MCF 10A (cell line): ENCODE data around the gene ZBED4. TPM values are rescaled to one million over a fixed set of nuclear protein-coding genes. Genes with fewer than 3 reads are reported as not detected.

ENCODE experiments used
- BruUV-seq: library from RNA; stranded (reverse); fragments of 400-500 nt; replicated peaks from 2 replicates; lab custom pipeline; 2021; lab: Mats Ljungman, UMichigan
- CTCF ChIA-PET: fragments of 300-600 bp; sonication (Branson Sonifier 250); formaldehyde crosslinking; extraction: SDS; loops from one replicate; lab custom pipeline; 2021; ENCODE audit warnings: antibody characterized with exemption, inconsistent platforms; lab: Yijun Ruan, JAX
- POLR2A ChIA-PET: fragments of 300-600, 350-650 bp; sonication (Branson Sonifier 250); formaldehyde crosslinking; extraction: SDS; loops from one replicate; lab custom pipeline; 2020; ENCODE audit warnings: antibody characterized with exemption, inconsistent platforms; lab: Yijun Ruan, JAX
- DNase-seq: peaks from one replicate; pipeline ENCODE4 v3.0.0-alpha.2; 2018; ENCODE audit not compliant: unreplicated experiment
- H3K27ac Mint-ChIP-seq: one replicate; pipeline ENCODE4 v1.8.0; 2022; ENCODE audit warnings: mild to moderate bottlenecking, low read depth, mixed read lengths; ENCODE audit not compliant: unreplicated experiment
- H3K27me3 Mint-ChIP-seq: one replicate; pipeline ENCODE4 v1.8.0; 2022; ENCODE audit warnings: mixed read lengths; ENCODE audit not compliant: insufficient read depth, unreplicated experiment
- H3K36me3 Mint-ChIP-seq: one replicate; pipeline ENCODE4 v1.8.0; 2022; ENCODE audit warnings: mild to moderate bottlenecking, moderate library complexity, mixed read lengths; ENCODE audit not compliant: insufficient read depth, unreplicated experiment
- H3K4me1 Mint-ChIP-seq: one replicate; pipeline ENCODE4 v1.8.0; 2022; ENCODE audit warnings: mixed read lengths; ENCODE audit not compliant: insufficient read depth, unreplicated experiment
- H3K4me3 Mint-ChIP-seq: one replicate; pipeline ENCODE4 v1.8.0; 2022; ENCODE audit warnings: mild to moderate bottlenecking, moderate library complexity, mixed read lengths; ENCODE audit not compliant: unreplicated experiment
- H3K9me3 Mint-ChIP-seq: one replicate; pipeline ENCODE4 v1.8.0; 2022; ENCODE audit warnings: mixed read lengths; ENCODE audit not compliant: unreplicated experiment
- intact Hi-C: fragments of 100-400 bp; cut with micrococcal nuclease; formaldehyde crosslinking; loops from 2 replicates; pipeline ENCODE4 v1.14.1; 2022
- total RNA-seq: library from RNA; stranded (reverse); gene quantifications from 2 replicates; pipeline ENCODE4 v1.2.3, GENCODE V29; 2022
- TF ChIP-seq, protein P1 (sequence below): fragments of 200-600 bp; IDR thresholded peaks from one replicate; pipeline ENCODE4 v1.8.0; 2022; ENCODE audit warnings: antibody characterized with exemption, mild to moderate bottlenecking; ENCODE audit not compliant: unreplicated experiment

ZBED4 gene
- total RNA-seq, 1 experiment from 2014 or later, result 16.4 TPM

DNA sequence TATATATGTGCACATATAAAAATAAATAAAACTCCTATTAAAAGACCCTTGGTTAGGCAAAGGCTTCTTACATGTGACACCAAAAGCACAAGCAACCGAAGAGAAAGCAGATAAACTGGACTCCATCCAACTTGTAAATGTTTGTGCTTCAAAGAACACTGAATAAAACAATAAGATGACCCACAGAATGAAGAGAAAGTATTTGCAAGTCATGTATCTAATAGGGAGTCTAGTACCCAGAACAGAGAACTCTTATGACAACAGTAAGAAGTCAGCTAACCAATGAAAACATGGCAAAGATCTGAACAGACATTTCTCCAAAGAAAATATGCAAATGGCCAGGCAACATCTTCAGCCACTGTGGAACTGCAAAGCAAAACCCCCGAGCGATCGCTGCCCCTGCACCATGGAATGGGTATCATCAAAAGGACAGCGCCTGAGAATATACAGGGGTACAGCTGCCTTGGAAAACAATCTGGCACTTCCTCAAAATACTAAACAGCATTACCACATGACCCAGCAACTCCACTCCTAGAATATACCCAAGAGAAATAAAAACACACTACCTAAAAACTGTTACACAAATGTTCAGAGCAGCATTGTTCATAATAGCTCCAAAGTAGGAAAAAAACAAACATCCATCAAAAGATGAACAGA, 43.2 kb upstream of the ZBED4 start:
- H3K9me3 Mint-ChIP-seq, result no peaks in the 10 kb centered on the region
- peaks cover 64% of the 10 kb centered on the region for H3K36me3 Mint-ChIP-seq
- H3K4me1 Mint-ChIP-seq, result peaks cover 13% of the 10 kb centered on the region
- no TSS peak for BruUV-seq
- H3K4me3 Mint-ChIP-seq, result no peak overlapping the region
- no peak for DNase-seq
- no peaks in the 10 kb centered on the region for H3K27me3 Mint-ChIP-seq
- CTCF ChIA-PET, result interaction anchor here (1.2 kb wide), 1 partner anchor 220 kb away, joined by 5 read pairs; no protein-coding TSS in a partner anchor
- intact Hi-C loops, result no loop called here
- POLR2A ChIA-PET, result no interaction called here
- TF ChIP-seq, protein P1, sequence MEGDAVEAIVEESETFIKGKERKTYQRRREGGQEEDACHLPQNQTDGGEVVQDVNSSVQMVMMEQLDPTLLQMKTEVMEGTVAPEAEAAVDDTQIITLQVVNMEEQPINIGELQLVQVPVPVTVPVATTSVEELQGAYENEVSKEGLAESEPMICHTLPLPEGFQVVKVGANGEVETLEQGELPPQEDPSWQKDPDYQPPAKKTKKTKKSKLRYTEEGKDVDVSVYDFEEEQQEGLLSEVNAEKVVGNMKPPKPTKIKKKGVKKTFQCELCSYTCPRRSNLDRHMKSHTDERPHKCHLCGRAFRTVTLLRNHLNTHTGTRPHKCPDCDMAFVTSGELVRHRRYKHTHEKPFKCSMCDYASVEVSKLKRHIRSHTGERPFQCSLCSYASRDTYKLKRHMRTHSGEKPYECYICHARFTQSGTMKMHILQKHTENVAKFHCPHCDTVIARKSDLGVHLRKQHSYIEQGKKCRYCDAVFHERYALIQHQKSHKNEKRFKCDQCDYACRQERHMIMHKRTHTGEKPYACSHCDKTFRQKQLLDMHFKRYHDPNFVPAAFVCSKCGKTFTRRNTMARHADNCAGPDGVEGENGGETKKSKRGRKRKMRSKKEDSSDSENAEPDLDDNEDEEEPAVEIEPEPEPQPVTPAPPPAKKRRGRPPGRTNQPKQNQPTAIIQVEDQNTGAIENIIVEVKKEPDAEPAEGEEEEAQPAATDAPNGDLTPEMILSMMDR, result no peak
- peak overlapping the region; percentile 3 for H3K27ac Mint-ChIP-seq

GRCh38 chr22:49811020-49811791, 42.4 kb upstream of the ZBED4 start:
- Mint-ChIP-seq H3K9me3 (no peaks in the 10 kb centered on the region), H3K4me3 (no peak overlapping the region), H3K27me3 (no peaks in the 10 kb centered on the region), H3K36me3 (peaks cover 66% of the 10 kb centered on the region), H3K27ac (no peak overlapping the region), H3K4me1 (peaks cover 13% of the 10 kb centered on the region)
- ChIA-PET POLR2A (no interaction called here), CTCF (interaction anchor here (0.8 to 1.2 kb wide), 2 partner anchors 45 to 219 kb away, joined by 3 to 5 read pairs; no protein-coding TSS in a partner anchor)
- intact Hi-C loops, result no loop called here
- DNase-seq, result no peak
- TF ChIP-seq, protein P1, result no peak
- BruUV-seq, result no TSS peak

GRCh38 chr22:49812838-49813237, 40.8 kb upstream of the ZBED4 start:
- ChIA-PET CTCF (no interaction called here), POLR2A (no interaction called here)
- DNase-seq, result peak; percentile 17
- Mint-ChIP-seq H3K4me3 (no peak overlapping the region), H3K9me3 (no peaks in the 10 kb centered on the region), H3K4me1 (peaks cover 13% of the 10 kb centered on the region), H3K27ac (no peak overlapping the region), H3K36me3 (peaks cover 67% of the 10 kb centered on the region), H3K27me3 (no peaks in the 10 kb centered on the region)
- TF ChIP-seq, protein P1, result no peak
- intact Hi-C loops, result no loop called here
- no TSS peak for BruUV-seq

GRCh38 chr22:49814164-49814686, 39.4 kb upstream of the ZBED4 start:
- no TSS peak for BruUV-seq
- Mint-ChIP-seq H3K36me3 (peaks cover 73% of the 10 kb centered on the region), H3K27me3 (no peaks in the 10 kb centered on the region), H3K27ac (no peak overlapping the region), H3K4me3 (no peak overlapping the region), H3K4me1 (peaks cover 13% of the 10 kb centered on the region), H3K9me3 (no peaks in the 10 kb centered on the region)
- TF ChIP-seq, protein P1, result no peak
- POLR2A ChIA-PET, result no interaction called here
- CTCF ChIA-PET, result interaction anchor here (1.0 kb wide), 1 partner anchor 216 kb away, joined by 3 read pairs; no protein-coding TSS in a partner anchor
- DNase-seq, result no peak
- intact Hi-C loops, result no loop called here
